SH-SY5Y (cell line): ENCODE measurements around the gene FKBP6.

Experiments
- GATA2 ChIP-seq: IDR thresholded peaks from 2 replicates; pipeline ENCODE4 v1.6.1; 2011; ENCODE audit warnings: mild to moderate bottlenecking, low read depth, low read length
- GATA3 ChIP-seq: IDR thresholded peaks from 2 replicates; pipeline ENCODE4 v1.6.1; 2011; ENCODE audit warnings: low read depth, mild to moderate bottlenecking, low read length, moderate library complexity

GRCh38 chr7:73366127-73366526, 38.2 kb downstream of the FKBP6 start:
- TF ChIP-seq GATA3 (no peak), GATA2 (no peak)
